ENCODE results near the gene POLR1G. TPM values are rescaled to one million over a fixed set of nuclear protein-coding genes. Genes with fewer than 3 reads are reported as not detected.

Gene POLR1G
- total and polyA plus RNA-seq, 2 experiments from 2014 or later, result 33.0 to 85.9 TPM

- no peak overlapping the region for H3K4me3 Mint-ChIP-seq
- H3K4me2 ChIP-seq, result no peak overlapping the region
- peaks cover 10% of the 10 kb centered on the region for H4K20me1 ChIP-seq (replicated peaks; ENCODE audit: insufficient read depth)
- ATAC-seq (no peak), DNase-seq (ENCODE audit: low spot score) (no peak)
- H3K27ac ChIP-seq (ENCODE audit: low read depth), result no peak overlapping the region
- H2AFZ ChIP-seq, result no peak overlapping the region
- TF ChIP-seq EZH2phosphoT487 (IDR thresholded peaks at IDR 0.05; ENCODE audit: unreplicated experiment) (no peak), JUNB (IDR thresholded peaks at IDR 0.05; ENCODE audit: unreplicated experiment) (no peak), EZH2 (IDR thresholded peaks at IDR 0.05; ENCODE audit: low read depth, unreplicated experiment) (no peak)
- H3K27me3 Mint-ChIP-seq (ENCODE audit: insufficient read depth, low read depth, poor library complexity), result peaks cover 23% of the 10 kb centered on the region
- no peaks in the 10 kb centered on the region for H3K9me2 ChIP-seq (ENCODE audit: insufficient read depth)
- no peak overlapping the region for H3K4me3 ChIP-seq
- H3K4me1 Mint-ChIP-seq, result no peaks in the 10 kb centered on the region; the same call in 2 of the 3 replicates
- H3K79me2 ChIP-seq (replicated peaks; ENCODE audit: insufficient read depth), result no peaks in the 10 kb centered on the region
- no peak overlapping the region for H3K27ac Mint-ChIP-seq
- no peaks in the 10 kb centered on the region for H3K9me3 Mint-ChIP-seq
- H3K4me1 ChIP-seq (ENCODE audit: insufficient read depth), result no peaks in the 10 kb centered on the region
- no peaks in the 10 kb centered on the region for H3F3A ChIP-seq (replicated peaks; ENCODE audit: low read depth)
- no peaks in the 10 kb centered on the region for H3K27me3 ChIP-seq (ENCODE audit: insufficient read depth)
- H3K36me3 Mint-ChIP-seq (ENCODE audit: low read depth), result peaks cover 87% of the 10 kb centered on the region
- H3K36me3 ChIP-seq (ENCODE audit: insufficient read depth), result peaks cover 38% of the 10 kb centered on the region
These were observed 49.0 kb upstream of the POLR1G start for GRCh38 chr19:45357445-45357783.

- Mint-ChIP-seq H3K36me3 (ENCODE audit: low read depth) (peaks cover 86% of the 10 kb centered on the region), H3K4me3 (no peak overlapping the region), H3K27me3 (ENCODE audit: insufficient read depth, low read depth, poor library complexity) (peaks cover 23% of the 10 kb centered on the region), H3K4me1 (no peaks in the 10 kb centered on the region; the same call in 2 of the 3 replicates), H3K9me3 (no peaks in the 10 kb centered on the region), H3K27ac (no peak overlapping the region)
- peaks cover 36% of the 10 kb centered on the region for H3K36me3 ChIP-seq (ENCODE audit: insufficient read depth)
- no peak overlapping the region for H3K27ac ChIP-seq (ENCODE audit: low read depth)
- ATAC-seq (no peak), DNase-seq (ENCODE audit: low spot score) (no peak)
- no peak overlapping the region for H2AFZ ChIP-seq
- no peaks in the 10 kb centered on the region for H3F3A ChIP-seq (replicated peaks; ENCODE audit: low read depth)
- H3K4me3 ChIP-seq, result no peak overlapping the region
- H4K20me1 ChIP-seq (replicated peaks; ENCODE audit: insufficient read depth), result peaks cover 10% of the 10 kb centered on the region
- H3K9me2 ChIP-seq (ENCODE audit: insufficient read depth), result no peaks in the 10 kb centered on the region
- no peaks in the 10 kb centered on the region for H3K27me3 ChIP-seq (ENCODE audit: insufficient read depth)
- no peaks in the 10 kb centered on the region for H3K4me1 ChIP-seq (ENCODE audit: insufficient read depth)
- H3K4me2 ChIP-seq, result no peak overlapping the region
- H3K79me2 ChIP-seq (replicated peaks; ENCODE audit: insufficient read depth), result no peaks in the 10 kb centered on the region
- TF ChIP-seq, protein P1, sequence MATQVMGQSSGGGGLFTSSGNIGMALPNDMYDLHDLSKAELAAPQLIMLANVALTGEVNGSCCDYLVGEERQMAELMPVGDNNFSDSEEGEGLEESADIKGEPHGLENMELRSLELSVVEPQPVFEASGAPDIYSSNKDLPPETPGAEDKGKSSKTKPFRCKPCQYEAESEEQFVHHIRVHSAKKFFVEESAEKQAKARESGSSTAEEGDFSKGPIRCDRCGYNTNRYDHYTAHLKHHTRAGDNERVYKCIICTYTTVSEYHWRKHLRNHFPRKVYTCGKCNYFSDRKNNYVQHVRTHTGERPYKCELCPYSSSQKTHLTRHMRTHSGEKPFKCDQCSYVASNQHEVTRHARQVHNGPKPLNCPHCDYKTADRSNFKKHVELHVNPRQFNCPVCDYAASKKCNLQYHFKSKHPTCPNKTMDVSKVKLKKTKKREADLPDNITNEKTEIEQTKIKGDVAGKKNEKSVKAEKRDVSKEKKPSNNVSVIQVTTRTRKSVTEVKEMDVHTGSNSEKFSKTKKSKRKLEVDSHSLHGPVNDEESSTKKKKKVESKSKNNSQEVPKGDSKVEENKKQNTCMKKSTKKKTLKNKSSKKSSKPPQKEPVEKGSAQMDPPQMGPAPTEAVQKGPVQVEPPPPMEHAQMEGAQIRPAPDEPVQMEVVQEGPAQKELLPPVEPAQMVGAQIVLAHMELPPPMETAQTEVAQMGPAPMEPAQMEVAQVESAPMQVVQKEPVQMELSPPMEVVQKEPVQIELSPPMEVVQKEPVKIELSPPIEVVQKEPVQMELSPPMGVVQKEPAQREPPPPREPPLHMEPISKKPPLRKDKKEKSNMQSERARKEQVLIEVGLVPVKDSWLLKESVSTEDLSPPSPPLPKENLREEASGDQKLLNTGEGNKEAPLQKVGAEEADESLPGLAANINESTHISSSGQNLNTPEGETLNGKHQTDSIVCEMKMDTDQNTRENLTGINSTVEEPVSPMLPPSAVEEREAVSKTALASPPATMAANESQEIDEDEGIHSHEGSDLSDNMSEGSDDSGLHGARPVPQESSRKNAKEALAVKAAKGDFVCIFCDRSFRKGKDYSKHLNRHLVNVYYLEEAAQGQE (IDR thresholded peaks at IDR 0.05; ENCODE audit: unreplicated experiment), result no peak
- TF ChIP-seq JUNB (IDR thresholded peaks at IDR 0.05; ENCODE audit: unreplicated experiment) (no peak), CREB1 (CRISPR knock-in tag; IDR thresholded peaks at IDR 0.05; ENCODE audit: low read depth) (no peak), ZNF114 (CRISPR knock-in tag; IDR thresholded peaks at IDR 0.05) (no peak), ETS1 (IDR thresholded peaks at IDR 0.05) (no peak)
- TF ChIP-seq, protein P2, sequence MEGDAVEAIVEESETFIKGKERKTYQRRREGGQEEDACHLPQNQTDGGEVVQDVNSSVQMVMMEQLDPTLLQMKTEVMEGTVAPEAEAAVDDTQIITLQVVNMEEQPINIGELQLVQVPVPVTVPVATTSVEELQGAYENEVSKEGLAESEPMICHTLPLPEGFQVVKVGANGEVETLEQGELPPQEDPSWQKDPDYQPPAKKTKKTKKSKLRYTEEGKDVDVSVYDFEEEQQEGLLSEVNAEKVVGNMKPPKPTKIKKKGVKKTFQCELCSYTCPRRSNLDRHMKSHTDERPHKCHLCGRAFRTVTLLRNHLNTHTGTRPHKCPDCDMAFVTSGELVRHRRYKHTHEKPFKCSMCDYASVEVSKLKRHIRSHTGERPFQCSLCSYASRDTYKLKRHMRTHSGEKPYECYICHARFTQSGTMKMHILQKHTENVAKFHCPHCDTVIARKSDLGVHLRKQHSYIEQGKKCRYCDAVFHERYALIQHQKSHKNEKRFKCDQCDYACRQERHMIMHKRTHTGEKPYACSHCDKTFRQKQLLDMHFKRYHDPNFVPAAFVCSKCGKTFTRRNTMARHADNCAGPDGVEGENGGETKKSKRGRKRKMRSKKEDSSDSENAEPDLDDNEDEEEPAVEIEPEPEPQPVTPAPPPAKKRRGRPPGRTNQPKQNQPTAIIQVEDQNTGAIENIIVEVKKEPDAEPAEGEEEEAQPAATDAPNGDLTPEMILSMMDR (conservative IDR thresholded peaks at IDR 0.05; ENCODE audit: low read depth in 2 of 2), result no peak
- TF ChIP-seq, protein P3, sequence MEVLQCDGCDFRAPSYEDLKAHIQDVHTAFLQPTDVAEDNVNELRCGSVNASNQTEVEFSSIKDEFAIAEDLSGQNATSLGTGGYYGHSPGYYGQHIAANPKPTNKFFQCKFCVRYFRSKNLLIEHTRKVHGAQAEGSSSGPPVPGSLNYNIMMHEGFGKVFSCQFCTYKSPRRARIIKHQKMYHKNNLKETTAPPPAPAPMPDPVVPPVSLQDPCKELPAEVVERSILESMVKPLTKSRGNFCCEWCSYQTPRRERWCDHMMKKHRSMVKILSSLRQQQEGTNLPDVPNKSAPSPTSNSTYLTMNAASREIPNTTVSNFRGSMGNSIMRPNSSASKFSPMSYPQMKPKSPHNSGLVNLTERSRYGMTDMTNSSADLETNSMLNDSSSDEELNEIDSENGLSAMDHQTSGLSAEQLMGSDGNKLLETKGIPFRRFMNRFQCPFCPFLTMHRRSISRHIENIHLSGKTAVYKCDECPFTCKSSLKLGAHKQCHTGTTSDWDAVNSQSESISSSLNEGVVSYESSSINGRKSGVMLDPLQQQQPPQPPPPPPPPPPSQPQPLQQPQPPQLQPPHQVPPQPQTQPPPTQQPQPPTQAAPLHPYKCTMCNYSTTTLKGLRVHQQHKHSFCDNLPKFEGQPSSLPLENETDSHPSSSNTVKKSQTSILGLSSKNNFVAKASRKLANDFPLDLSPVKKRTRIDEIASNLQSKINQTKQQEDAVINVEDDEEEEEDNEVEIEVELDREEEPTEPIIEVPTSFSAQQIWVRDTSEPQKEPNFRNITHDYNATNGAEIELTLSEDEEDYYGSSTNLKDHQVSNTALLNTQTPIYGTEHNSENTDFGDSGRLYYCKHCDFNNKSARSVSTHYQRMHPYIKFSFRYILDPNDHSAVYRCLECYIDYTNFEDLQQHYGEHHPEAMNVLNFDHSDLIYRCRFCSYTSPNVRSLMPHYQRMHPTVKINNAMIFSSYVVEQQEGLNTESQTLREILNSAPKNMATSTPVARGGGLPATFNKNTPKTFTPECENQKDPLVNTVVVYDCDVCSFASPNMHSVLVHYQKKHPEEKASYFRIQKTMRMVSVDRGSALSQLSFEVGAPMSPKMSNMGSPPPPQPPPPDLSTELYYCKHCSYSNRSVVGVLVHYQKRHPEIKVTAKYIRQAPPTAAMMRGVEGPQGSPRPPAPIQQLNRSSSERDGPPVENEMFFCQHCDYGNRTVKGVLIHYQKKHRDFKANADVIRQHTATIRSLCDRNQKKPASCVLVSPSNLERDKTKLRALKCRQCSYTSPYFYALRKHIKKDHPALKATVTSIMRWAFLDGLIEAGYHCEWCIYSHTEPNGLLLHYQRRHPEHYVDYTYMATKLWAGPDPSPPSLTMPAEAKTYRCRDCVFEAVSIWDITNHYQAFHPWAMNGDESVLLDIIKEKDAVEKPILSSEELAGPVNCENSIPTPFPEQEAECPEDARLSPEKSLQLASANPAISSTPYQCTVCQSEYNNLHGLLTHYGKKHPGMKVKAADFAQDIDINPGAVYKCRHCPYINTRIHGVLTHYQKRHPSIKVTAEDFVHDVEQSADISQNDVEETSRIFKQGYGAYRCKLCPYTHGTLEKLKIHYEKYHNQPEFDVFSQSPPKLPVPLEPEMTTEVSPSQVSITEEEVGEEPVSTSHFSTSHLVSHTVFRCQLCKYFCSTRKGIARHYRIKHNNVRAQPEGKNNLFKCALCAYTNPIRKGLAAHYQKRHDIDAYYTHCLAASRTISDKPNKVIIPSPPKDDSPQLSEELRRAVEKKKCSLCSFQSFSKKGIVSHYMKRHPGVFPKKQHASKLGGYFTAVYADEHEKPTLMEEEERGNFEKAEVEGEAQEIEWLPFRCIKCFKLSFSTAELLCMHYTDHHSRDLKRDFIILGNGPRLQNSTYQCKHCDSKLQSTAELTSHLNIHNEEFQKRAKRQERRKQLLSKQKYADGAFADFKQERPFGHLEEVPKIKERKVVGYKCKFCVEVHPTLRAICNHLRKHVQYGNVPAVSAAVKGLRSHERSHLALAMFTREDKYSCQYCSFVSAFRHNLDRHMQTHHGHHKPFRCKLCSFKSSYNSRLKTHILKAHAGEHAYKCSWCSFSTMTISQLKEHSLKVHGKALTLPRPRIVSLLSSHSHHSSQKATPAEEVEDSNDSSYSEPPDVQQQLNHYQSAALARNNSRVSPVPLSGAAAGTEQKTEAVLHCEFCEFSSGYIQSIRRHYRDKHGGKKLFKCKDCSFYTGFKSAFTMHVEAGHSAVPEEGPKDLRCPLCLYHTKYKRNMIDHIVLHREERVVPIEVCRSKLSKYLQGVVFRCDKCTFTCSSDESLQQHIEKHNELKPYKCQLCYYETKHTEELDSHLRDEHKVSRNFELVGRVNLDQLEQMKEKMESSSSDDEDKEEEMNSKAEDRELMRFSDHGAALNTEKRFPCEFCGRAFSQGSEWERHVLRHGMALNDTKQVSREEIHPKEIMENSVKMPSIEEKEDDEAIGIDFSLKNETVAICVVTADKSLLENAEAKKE (CRISPR knock-in tag; IDR thresholded peaks at IDR 0.05), result no peak
These were observed 48.1 kb upstream of the POLR1G start for GRCh38 chr19:45358213-45358792.
